Heart right ventricle (tissue), 16 donors: ENCODE data around the gene OPN4. TPM values are rescaled to one million over a fixed set of nuclear protein-coding genes. Genes with fewer than 3 reads are reported as not detected.

Experiments used
- ATAC-seq, 8 donors: fragments of 200-7000 bp; cut with Tn5 transposase; one replicate each; pipeline ENCODE4 v1.9.1; 2020; ENCODE audit warnings: mild to moderate bottlenecking in 8 of 8, moderate library complexity in 8 of 8, moderate number of reproducible peaks in 1 of 8
- DNase-seq, 2 donors: peaks; one replicate each; pipeline ENCODE4 v3.0.0-alpha.2; 2020
- H3K27ac ChIP-seq, 10 donors: fragments of 200-600 bp; sonication (generic) in 2 of 10; one replicate each; pipeline versions ENCODE4 v1.5.0 to v1.8.0; 2020 to 2022; ENCODE audit warnings: mild to moderate bottlenecking in 3 of 10
- H3K27me3 ChIP-seq, 7 donors: fragments of 200-600 bp; one replicate each; pipeline ENCODE4 v1.8.0; 2021 to 2022; ENCODE audit warnings: mild to moderate bottlenecking in 2 of 7
- H3K36me3 ChIP-seq, 9 donors: fragments of 200-600 bp; sonication (generic) in 1 of 9; one replicate each; pipeline versions ENCODE4 v1.5.0 to v1.8.0; 2020 to 2022; ENCODE audit warnings: mild to moderate bottlenecking in 2 of 9
- H3K4me1 ChIP-seq, 9 donors: fragments of 200-600 bp; sonication (generic) in 1 of 9; one replicate each; pipeline versions ENCODE4 v1.5.0 to v1.8.0; 2020 to 2022; ENCODE audit warnings: mild to moderate bottlenecking in 4 of 9
- H3K4me3 ChIP-seq, 10 donors: fragments of 200-600 bp; sonication (generic) in 2 of 10; one replicate each; pipeline versions ENCODE4 v1.5.0 to v1.8.0; 2020 to 2022; ENCODE audit warnings: mild to moderate bottlenecking in 7 of 10, moderate library complexity in 2 of 10
- H3K9me3 ChIP-seq, 11 donors: fragments of 200-600 bp in 10 of 11; sonication (generic) in 2 of 11; one replicate each; pipeline versions ENCODE4 v1.5.0 to v1.8.0; 2013 to 2022; ENCODE audit warnings: mild to moderate bottlenecking in 2 of 11, control low read depth in 1 of 11, moderate library complexity in 1 of 11
- WGBS, 2 donors: extraction: QIAGEN DNeasy Blood & Tissue Kit; methylation state at CpG; one replicate each; pipeline ENCODE4 v1.1.7; 2013; ENCODE audit warnings: inconsistent platforms in 1 of 2; 5-methylcytosine and 5-hydroxymethylcytosine counted together
- intact Hi-C, 10 donors: fragments of 100-400 bp; cut with DNase I; formaldehyde crosslinking; loops; one replicate each; pipeline versions ENCODE4 v1.11.1 to v1.14.2; 2022
- polyA plus RNA-seq, 2 donors: library from polyadenylated mRNA; stranded (reverse); fragments of 200-250 nt; gene quantifications; one replicate each; pipeline ENCODE4 v1.2.3, GENCODE V29; 2013
- total RNA-seq, 10 donors: library from RNA; stranded (reverse); fragmentation: NEBNext Ultra II Directional in 3 of 10; extraction: Animal tissue kit (Norgen Biotek cat#: 25700) in 3 of 10; gene quantifications; one replicate each; pipeline versions ENCODE4 v1.2.1 to v1.2.4, GENCODE V29; 2021 to 2023
- TF ChIP-seq, protein P1 (sequence below), 9 donors: fragments of 200-600 bp; sonication (generic) in 2 of 9; IDR thresholded peaks; one replicate each; pipeline versions ENCODE4 v1.5.0 to v1.8.0; 2021 to 2022; ENCODE audit warnings: antibody characterized with exemption in 9 of 9, mild to moderate bottlenecking in 5 of 9, moderate library complexity in 1 of 9
- donor health status: Arrhythmogenic right ventricular cardiomyopathy.
- donor health status: ischemic (EF 13 %, LVEDD 7.1; RV severe dilation, severe dysfunction).
- donor health status: healthy with polysubstance abuse.
- donor health status: DM: no; HTN: yes; CAD: no.
- donor health status: DM: no; HTN: no; CAD: no.
- donor health status: ischemic (EF 25% LVEDD 6.9; RV normal size, moderate dysfunction).
- donor health status: ischemic (EF 25% LVEDD 5.7; RV mildly dilated, moderate dysfunction).
- donor health status: healthy.
- donor health status: DM: yes; HTN: yes; CAD: no.
- donor health status: Ischemic cardiomyopathy.
- donor health status: ischemic (EF 35%, LVEDD 5.7; RV mildly dilated, moderate dysfunction).
- donor health status: nonischemic (EF 11% LVEDD 7.7; RV severe dilation, severe dysfunction).
- donor health status: DM: yes; HTN: yes; CAD: no.
- donor health status: PGD.
- donor health status: ischemic (EF 29% LVEDD 5.4; RV normal size, mild dysfunction).
- donor health status: nonischemic (EF 23%, LVEDD 6.1; RV moderate dilation, normal function).

Gene OPN4
- total and polyA plus RNA-seq, 12 donors = 0.10 to 0.29 (median 0.26) TPM; not detected in 5

DNA sequence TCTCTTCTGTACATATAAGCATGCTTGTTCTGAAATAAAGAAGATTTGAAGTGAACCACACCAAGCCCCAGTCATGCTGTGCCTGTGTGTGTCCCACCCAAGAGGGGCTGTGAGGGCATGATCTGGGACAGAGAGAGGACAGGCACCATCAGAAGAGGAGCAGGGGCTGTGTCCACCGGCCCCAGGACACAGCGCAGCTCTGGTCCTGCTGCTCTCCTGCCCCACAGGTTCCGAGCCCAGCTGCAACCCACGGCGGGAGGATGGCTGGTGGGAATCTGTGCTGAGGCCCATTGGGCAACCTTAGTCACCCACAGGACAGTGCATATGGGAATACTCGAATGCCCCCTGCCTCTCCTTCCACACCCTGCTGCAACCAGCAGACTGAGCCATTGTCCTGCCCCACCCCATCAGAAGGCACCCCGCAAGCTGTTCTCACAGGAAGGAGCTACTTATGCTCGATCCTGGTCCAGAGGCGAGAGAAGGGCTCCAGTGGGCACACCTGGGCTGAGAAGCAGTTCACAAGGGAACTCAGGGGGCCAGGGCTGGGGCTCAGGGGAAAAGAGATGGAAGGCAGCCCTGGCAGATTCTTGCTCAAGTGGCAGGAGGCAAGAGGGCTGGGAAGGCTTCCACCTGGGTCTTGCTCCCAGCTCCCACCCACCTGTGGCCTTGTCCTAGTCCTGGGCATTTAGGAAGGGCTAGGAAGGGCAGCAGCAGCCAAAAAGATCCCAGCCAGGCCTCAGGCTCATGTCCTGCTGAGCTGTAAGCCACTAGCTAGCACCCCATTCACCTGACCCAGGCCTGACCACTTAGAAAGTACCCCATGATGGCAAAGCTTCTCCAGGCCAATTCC is 45.9 kb downstream of the OPN4 start:
- Histone ChIP-seq H3K9me3 (no peaks in the 10 kb centered on the region), H3K27me3 (peaks cover 0 to 9% (median 0%) of the 10 kb centered on the region in 7 donors), H3K4me3 (no peak overlapping the region), H3K4me1 (peaks cover 0 to 51% (median 5%) of the 10 kb centered on the region in 9 donors), H3K27ac (peak overlapping the region in 5 of 10 donors; percentile 5 to 21 (median 13)), H3K36me3 (peaks cover 0 to 75% (median 6%) of the 10 kb centered on the region in 9 donors)
- TF ChIP-seq, protein P1, sequence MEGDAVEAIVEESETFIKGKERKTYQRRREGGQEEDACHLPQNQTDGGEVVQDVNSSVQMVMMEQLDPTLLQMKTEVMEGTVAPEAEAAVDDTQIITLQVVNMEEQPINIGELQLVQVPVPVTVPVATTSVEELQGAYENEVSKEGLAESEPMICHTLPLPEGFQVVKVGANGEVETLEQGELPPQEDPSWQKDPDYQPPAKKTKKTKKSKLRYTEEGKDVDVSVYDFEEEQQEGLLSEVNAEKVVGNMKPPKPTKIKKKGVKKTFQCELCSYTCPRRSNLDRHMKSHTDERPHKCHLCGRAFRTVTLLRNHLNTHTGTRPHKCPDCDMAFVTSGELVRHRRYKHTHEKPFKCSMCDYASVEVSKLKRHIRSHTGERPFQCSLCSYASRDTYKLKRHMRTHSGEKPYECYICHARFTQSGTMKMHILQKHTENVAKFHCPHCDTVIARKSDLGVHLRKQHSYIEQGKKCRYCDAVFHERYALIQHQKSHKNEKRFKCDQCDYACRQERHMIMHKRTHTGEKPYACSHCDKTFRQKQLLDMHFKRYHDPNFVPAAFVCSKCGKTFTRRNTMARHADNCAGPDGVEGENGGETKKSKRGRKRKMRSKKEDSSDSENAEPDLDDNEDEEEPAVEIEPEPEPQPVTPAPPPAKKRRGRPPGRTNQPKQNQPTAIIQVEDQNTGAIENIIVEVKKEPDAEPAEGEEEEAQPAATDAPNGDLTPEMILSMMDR (IDR thresholded peaks at IDR 0.05) = no peak
- intact Hi-C loops = no loop called here
- ATAC-seq (peak in 5 of 8 donors; percentile 0 to 11 (median 0)), DNase-seq (no peak)
- 86 to 87% methylated on average over 9 of the region's 9 CpGs for WGBS, 2 donors

DNA sequence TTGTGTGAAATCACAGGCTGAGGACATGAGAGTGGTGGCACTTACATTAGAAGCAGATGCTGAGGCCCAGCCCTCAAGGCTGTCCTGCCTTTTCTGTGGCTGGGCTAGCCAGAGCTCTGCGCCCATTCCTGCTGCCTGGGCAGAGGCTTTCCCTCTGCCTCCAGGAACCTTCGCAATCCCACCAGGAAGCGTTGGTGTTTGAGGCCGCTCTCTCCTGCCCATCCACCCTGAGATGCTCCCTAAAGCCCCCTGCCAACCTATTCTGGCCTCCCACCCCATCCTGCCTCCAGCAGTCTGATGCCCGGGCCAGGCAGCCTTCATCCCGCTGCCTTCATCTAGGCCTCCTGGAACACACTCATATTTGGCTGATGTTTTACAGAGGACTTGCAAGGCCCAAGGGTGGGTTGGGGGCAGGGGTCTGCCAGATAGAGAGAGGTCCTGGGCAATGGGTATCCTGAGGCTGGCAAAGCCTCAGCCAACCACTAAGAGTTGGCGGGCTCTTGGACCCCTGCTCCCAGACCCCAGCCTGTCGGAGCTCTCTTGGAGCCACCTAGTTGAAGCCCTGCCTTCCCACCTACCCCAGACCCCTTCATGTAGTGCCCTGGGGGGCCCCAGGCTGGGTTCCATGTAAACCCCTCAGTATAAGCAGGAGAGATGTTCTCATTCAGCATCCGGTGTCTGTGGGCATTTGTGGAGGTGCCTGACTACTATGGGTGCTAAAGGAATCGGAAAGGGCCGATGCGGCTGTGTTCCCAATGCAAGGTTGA is 46.7 kb downstream of the OPN4 start:
- TF ChIP-seq, protein P1 (IDR thresholded peaks at IDR 0.05) = no peak
- intact Hi-C loops = no loop called here
- H3K9me3 ChIP-seq = no peaks in the 10 kb centered on the region
- 95 to 98% methylated on average over 12 of the region's 12 CpGs for WGBS, 2 donors
- ATAC-seq (peak in 3 of 8 donors; percentile 0 to 3 (median 1)), DNase-seq (no peak)
- peaks cover 0 to 9% (median 0%) of the 10 kb centered on the region in 7 donors for H3K27me3 ChIP-seq
- peaks cover 0 to 52% (median 9%) of the 10 kb centered on the region in 9 donors for H3K4me1 ChIP-seq
- H3K36me3 ChIP-seq = peaks cover 0 to 76% (median 6%) of the 10 kb centered on the region in 9 donors
- H3K27ac ChIP-seq = peak overlapping the region in 4 of 10 donors; percentile 5 to 21 (median 14)
- no peak overlapping the region for H3K4me3 ChIP-seq

DNA sequence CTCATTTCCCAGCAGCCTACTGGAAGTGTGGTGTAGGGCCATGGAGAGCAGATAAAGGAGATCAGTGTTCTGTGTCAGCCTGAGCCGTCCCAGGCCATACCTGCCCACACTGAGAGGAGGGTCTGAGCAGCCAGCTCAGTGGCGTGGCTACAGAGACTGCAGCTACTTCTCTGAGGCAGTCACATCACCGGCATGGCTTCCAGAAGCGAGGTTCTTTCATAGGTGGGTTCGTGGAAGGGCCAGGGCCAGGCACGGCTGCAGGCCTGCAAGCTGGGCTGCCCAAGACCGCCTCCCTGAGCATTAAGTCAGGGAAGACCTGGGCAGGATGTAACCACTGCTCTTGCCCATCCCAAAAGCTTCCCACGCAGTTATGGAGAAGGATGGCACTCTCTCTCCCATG is 48.8 kb downstream of the OPN4 start:
- Histone ChIP-seq H3K4me3 (no peak overlapping the region), H3K27me3 (peaks cover 0 to 20% (median 19%) of the 10 kb centered on the region in 7 donors), H3K36me3 (peaks cover 0 to 86% (median 6%) of the 10 kb centered on the region in 9 donors), H3K4me1 (peaks cover 0 to 55% (median 24%) of the 10 kb centered on the region in 9 donors), H3K27ac (peak overlapping the region in 1 of 10 donors; percentile 3), H3K9me3 (no peaks in the 10 kb centered on the region)
- TF ChIP-seq, protein P1 (IDR thresholded peaks at IDR 0.05) = no peak
- 80 to 85% methylated on average over 8 of the region's 8 CpGs for WGBS, 2 donors
- intact Hi-C loops = no loop called here
- DNase-seq (no peak), ATAC-seq (peak in 4 of 8 donors; percentile 3 to 8 (median 6))

DNA sequence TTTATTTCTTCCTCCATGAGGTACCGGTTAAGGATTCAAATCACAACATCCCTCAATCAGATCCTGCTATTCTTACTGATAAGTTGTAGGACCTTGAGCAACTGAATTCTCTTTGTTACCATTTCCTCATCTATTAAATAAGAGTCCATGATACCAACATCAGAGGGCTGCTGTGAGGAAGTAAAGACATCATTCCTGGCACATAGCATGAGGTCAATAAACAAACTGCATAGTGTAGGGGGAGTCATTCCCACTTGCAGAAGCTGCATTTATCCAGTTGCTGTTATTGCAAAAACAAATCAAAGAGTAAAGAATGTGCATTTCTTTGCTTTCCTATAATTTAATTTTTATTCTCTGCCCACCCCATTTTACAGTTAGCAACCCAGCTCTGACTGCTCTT is 50.8 kb downstream of the OPN4 start:
- intact Hi-C loops = loop anchor here in 2 of 10 donors (5.0 kb wide), 1 partner anchor 192 kb away; no protein-coding TSS in a partner anchor
- WGBS, 2 donors = 77 to 90% methylated on average over 1 of the region's 1 CpG
- H3K4me3 ChIP-seq = no peak overlapping the region
- peaks cover under 1 to 66% (median 24%) of the 10 kb centered on the region in 9 donors for H3K4me1 ChIP-seq
- peak overlapping the region in 5 of 10 donors; percentile 4 to 52 (median 47) for H3K27ac ChIP-seq
- peaks cover 0 to 80% (median 0%) of the 10 kb centered on the region in 9 donors for H3K36me3 ChIP-seq
- H3K9me3 ChIP-seq = no peaks in the 10 kb centered on the region
- DNase-seq = no peak
- H3K27me3 ChIP-seq = peaks cover 0 to 36% (median 21%) of the 10 kb centered on the region in 7 donors
- no peak for ATAC-seq
- TF ChIP-seq, protein P1 (IDR thresholded peaks at IDR 0.05) = no peak
